H9 (cell line): ENCODE measurements around the gene NXPH4. TPM values are rescaled to one million over a fixed set of nuclear protein-coding genes. Genes with fewer than 3 reads are reported as not detected.

Source experiments
- DNase-seq: peaks from one replicate; pipeline ENCODE4 v3.0.0-alpha.2; 2017
- H2AFZ ChIP-seq: one replicate; pipeline ENCODE4 v1.6.1; 2013; ENCODE audit warnings: mild to moderate bottlenecking, low read length, control low read depth, moderate library complexity
- H2AK5ac ChIP-seq: 2 replicates; pipeline ENCODE4 v1.6.1; 2013; ENCODE audit warnings: low read length, control low read depth, mixed read lengths; ENCODE audit not compliant: insufficient read length
- H2BK120ac ChIP-seq: one replicate; pipeline ENCODE4 v1.6.1; 2013; ENCODE audit warnings: low read depth, mild to moderate bottlenecking, low read length, control low read depth, inconsistent platforms; ENCODE audit not compliant: poor library complexity, severe bottlenecking
- H2BK12ac ChIP-seq: 2 replicates; pipeline ENCODE4 v1.6.1; 2013; ENCODE audit warnings: low read length, control low read depth, mixed read lengths, low read depth; ENCODE audit not compliant: insufficient read length
- H2BK15ac ChIP-seq: 2 replicates; pipeline ENCODE4 v1.6.1; 2013; ENCODE audit warnings: low read depth, low read length, control low read depth
- H2BK20ac ChIP-seq: one replicate; pipeline ENCODE4 v1.6.1; 2013; ENCODE audit warnings: low read depth, mild to moderate bottlenecking, low read length, control low read depth, inconsistent platforms; ENCODE audit not compliant: poor library complexity, severe bottlenecking
- H2BK5ac ChIP-seq: 2 replicates; pipeline ENCODE4 v1.6.1; 2013; ENCODE audit warnings: low read length, control low read depth, mixed read lengths; ENCODE audit not compliant: insufficient read length
- H3K14ac ChIP-seq: 2 replicates; pipeline ENCODE4 v1.6.1; 2013; ENCODE audit warnings: low read length, control low read depth; ENCODE audit not compliant: insufficient read depth
- H3K18ac ChIP-seq: 2 replicates; pipeline ENCODE4 v1.6.1; 2013; ENCODE audit warnings: low read depth, mild to moderate bottlenecking, mixed read lengths, low read length, control low read depth; ENCODE audit not compliant: insufficient read length
- H3K23ac ChIP-seq: 2 replicates; pipeline ENCODE4 v1.6.1; 2013; ENCODE audit warnings: low read length, control low read depth, mixed read lengths, low read depth; ENCODE audit not compliant: insufficient read length
- H3K23me2 ChIP-seq: 2 replicates; pipeline ENCODE4 v1.6.1; 2013; ENCODE audit warnings: low read depth, mild to moderate bottlenecking, mixed read lengths, low read length, control low read depth; ENCODE audit not compliant: insufficient read length, poor library complexity, severe bottlenecking
- H3K27ac ChIP-seq: 2 replicates; pipeline ENCODE4 v1.5.1; 2013; ENCODE audit warnings: low read length, control low read depth, mixed read lengths, low read depth; ENCODE audit not compliant: insufficient read length
- H3K27me3 ChIP-seq: 2 replicates; pipeline ENCODE4 v1.6.1; 2013; ENCODE audit warnings: low read length, control low read depth, inconsistent platforms; ENCODE audit not compliant: insufficient read depth
- H3K4ac ChIP-seq: 2 replicates; pipeline ENCODE4 v1.6.1; 2013; ENCODE audit warnings: low read depth, mild to moderate bottlenecking, control low read depth, inconsistent platforms, low read length, moderate library complexity
- H3K4me1 ChIP-seq: 2 replicates; pipeline ENCODE4 v1.6.1; 2013; ENCODE audit warnings: low read length, control low read depth, inconsistent platforms; ENCODE audit not compliant: insufficient read depth
- H3K4me2 ChIP-seq: 2 replicates; pipeline ENCODE4 v1.6.1; 2013; ENCODE audit warnings: low read length, control low read depth, mixed read lengths; ENCODE audit not compliant: insufficient read length, insufficient read depth
- H3K56ac ChIP-seq: 2 replicates; pipeline ENCODE4 v1.6.1; 2013; ENCODE audit warnings: low read depth, mild to moderate bottlenecking, mixed read lengths, low read length, control low read depth; ENCODE audit not compliant: insufficient read length
- H3K79me1 ChIP-seq: 2 replicates; pipeline ENCODE4 v1.6.1; 2013; ENCODE audit warnings: low read depth, mild to moderate bottlenecking, moderate library complexity, low read length, control low read depth, inconsistent platforms; ENCODE audit not compliant: insufficient read depth, poor library complexity, severe bottlenecking
- H3K79me2 ChIP-seq: 2 replicates; pipeline ENCODE4 v1.6.1; 2013; ENCODE audit warnings: low read length, control low read depth, inconsistent platforms; ENCODE audit not compliant: insufficient read depth
- H3K9ac ChIP-seq: 2 replicates; pipeline ENCODE4 v1.6.1; 2013; ENCODE audit warnings: low read length, control low read depth, mixed read lengths; ENCODE audit not compliant: insufficient read length; ENCODE audit errors: extremely low read depth
- H3K9me3 ChIP-seq: one replicate; pipeline ENCODE4 v1.6.1; 2013; ENCODE audit warnings: low read depth, low read length, inconsistent platforms; ENCODE audit not compliant: control insufficient read depth
- H3T11ph ChIP-seq: one replicate; pipeline ENCODE4 v1.6.1; 2013; ENCODE audit warnings: mild to moderate bottlenecking, low read length, control low read depth, inconsistent platforms
- H4K20me1 ChIP-seq: one replicate; pipeline ENCODE4 v1.6.1; 2013; ENCODE audit not compliant: control insufficient read depth, insufficient read length, insufficient read depth
- H4K5ac ChIP-seq: 2 replicates; pipeline ENCODE4 v1.6.1; 2013; ENCODE audit warnings: low read depth, mild to moderate bottlenecking, mixed read lengths, low read length, control low read depth; ENCODE audit not compliant: insufficient read length
- H4K8ac ChIP-seq: replicated peaks from 2 replicates; pipeline ENCODE4 v1.6.1; 2013; ENCODE audit warnings: low read length, control low read depth, mixed read lengths, low read depth; ENCODE audit not compliant: insufficient read length
- H4K91ac ChIP-seq: 2 replicates; pipeline ENCODE4 v1.6.1; 2013; ENCODE audit warnings: low read depth, mild to moderate bottlenecking, moderate library complexity, mixed read lengths, low read length, control low read depth; ENCODE audit not compliant: insufficient read length
- H3K27ac Mint-ChIP-seq, 3 experiments: 2 replicates in 2 of 3; 3 replicates in 1 of 3; pipeline ENCODE4 v1.8.0; 2020 to 2021; ENCODE audit warnings: mixed read lengths in 3 of 3, mild to moderate bottlenecking in 1 of 3, moderate library complexity in 1 of 3
- H3K27me3 Mint-ChIP-seq: 2 replicates; pipeline ENCODE4 v1.8.0; 2021; ENCODE audit warnings: low read depth, mild to moderate bottlenecking, moderate library complexity, mixed read lengths
- H3K36me3 Mint-ChIP-seq, 3 experiments: 2 replicates in 2 of 3; 3 replicates in 1 of 3; pipeline ENCODE4 v1.8.0; 2020 to 2021; ENCODE audit warnings: low read depth in 3 of 3, mixed read lengths in 3 of 3; ENCODE audit not compliant: insufficient read depth in 1 of 3
- H3K4me1 Mint-ChIP-seq, 2 experiments: 2 replicates each; pipeline ENCODE4 v1.8.0; 2020; ENCODE audit warnings: mixed read lengths in 2 of 2
- H3K4me3 Mint-ChIP-seq, 2 experiments: 2 replicates in 1 of 2; 3 replicates in 1 of 2; pipeline ENCODE4 v1.8.0; 2020 to 2021; ENCODE audit warnings: mild to moderate bottlenecking in 2 of 2, mixed read lengths in 2 of 2, moderate library complexity in 1 of 2
- H3K9me3 Mint-ChIP-seq, 2 experiments: 2 replicates in 1 of 2; 3 replicates in 1 of 2; pipeline ENCODE4 v1.8.0; 2020; ENCODE audit warnings: mild to moderate bottlenecking in 2 of 2, mixed read lengths in 2 of 2, moderate library complexity in 1 of 2
- CTCF ChIP-seq: fragments of 200-600 bp; sonication (generic); conservative IDR thresholded peaks from 3 replicates; pipeline ENCODE4 v1.8.0; 2021; ENCODE audit warnings: antibody characterized with exemption, mild to moderate bottlenecking
- WGBS: extraction: QIAGEN DNeasy Blood & Tissue Kit; methylation state at CpG from one replicate; pipeline ENCODE4 v1.1.7; 2013; ENCODE audit warnings: missing lambda C conversion rate, low lambda C conversion rate, mixed read lengths; ENCODE audit not compliant: insufficient read length; ENCODE audit errors: extremely low coverage; 5-methylcytosine and 5-hydroxymethylcytosine counted together
- total RNA-seq: library from RNA; stranded (reverse); gene quantifications from 2 replicates; pipeline ENCODE4 v1.2.1, GENCODE V29; 2021

Gene NXPH4
- total RNA-seq, 1 experiment from 2014 or later, result 2.1 TPM

DNA sequence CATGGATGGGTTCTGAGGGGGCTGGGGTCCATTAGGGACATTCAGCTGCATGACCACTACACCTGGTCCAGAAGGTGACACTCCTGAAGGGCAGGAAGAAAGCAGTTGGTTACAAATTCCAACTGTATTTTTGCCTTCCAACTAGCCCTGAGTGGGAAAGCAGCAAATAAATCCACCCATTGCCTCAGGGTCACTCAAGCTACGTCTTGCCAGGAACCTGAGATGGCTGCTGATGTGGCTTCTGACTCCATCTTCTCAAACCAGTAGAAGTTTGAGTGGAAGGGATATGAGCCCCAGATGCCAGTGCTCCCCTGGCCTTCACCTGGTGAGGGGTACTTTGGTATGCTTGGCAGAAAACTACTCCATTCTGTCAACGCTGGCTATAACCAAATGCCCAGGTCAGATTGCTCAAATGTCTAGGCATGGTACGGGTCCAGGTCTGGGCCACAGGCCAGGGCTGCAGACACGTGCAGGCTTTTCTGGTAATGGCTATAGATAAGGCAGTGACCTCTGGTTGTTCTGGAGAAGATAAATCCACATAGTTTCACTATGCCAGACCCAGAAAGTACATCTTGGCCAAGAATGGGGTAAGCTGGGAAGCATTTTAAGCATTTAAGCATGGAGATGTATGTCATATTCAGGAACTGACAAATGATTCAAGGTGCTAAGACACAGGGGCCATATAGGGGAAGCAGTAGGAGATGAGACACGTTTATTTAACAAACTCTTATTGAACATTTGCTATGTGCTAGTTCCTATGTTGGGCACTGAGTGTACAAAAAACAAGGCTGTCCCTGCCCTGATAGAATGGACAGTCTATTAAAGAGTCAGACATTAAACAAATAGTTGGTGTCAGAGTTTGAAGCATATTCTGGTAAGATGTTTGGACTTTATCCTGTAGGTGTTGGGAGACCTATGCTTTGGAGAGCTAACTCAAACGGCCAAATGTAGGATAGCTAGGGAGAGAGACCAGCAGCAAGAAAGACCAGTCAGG lies 42.7 kb downstream of the NXPH4 start:
- H2BK120ac ChIP-seq, result no peak overlapping the region
- H3T11ph ChIP-seq, result no peak overlapping the region
- Mint-ChIP-seq H3K27ac (no peak overlapping the region), H3K36me3 (peaks cover 0 to 43% (median 24%) of the 10 kb centered on the region in 3 experiments; a peak in 6 of 7 replicates), H3K4me3 (no peak overlapping the region), H3K4me1 (peaks cover 12 to 23% of the 10 kb centered on the region in 2 experiments), H3K27me3 (no peaks in the 10 kb centered on the region), H3K9me3 (no peaks in the 10 kb centered on the region)
- H2AFZ ChIP-seq, result no peak overlapping the region
- no peak overlapping the region for H3K27ac ChIP-seq
- no peak overlapping the region for H2BK15ac ChIP-seq
- no peaks in the 10 kb centered on the region for H4K20me1 ChIP-seq
- H3K79me1 ChIP-seq, result no peaks in the 10 kb centered on the region
- no peak overlapping the region for H2AK5ac ChIP-seq
- H2BK12ac ChIP-seq, result no peak overlapping the region
- H2BK5ac ChIP-seq, result no peak overlapping the region
- no CpG with 5 or more reads among the region's 6 CpGs for WGBS
- no peaks in the 10 kb centered on the region for H3K9me3 ChIP-seq
- no peaks in the 10 kb centered on the region for H3K79me2 ChIP-seq
- H3K56ac ChIP-seq, result no peak overlapping the region
- H3K4ac ChIP-seq, result no peak overlapping the region
- no peak overlapping the region for H3K9ac ChIP-seq
- H3K27me3 ChIP-seq, result no peaks in the 10 kb centered on the region
- H3K23me2 ChIP-seq, result no peaks in the 10 kb centered on the region
- no peak overlapping the region for H3K18ac ChIP-seq
- no peak for DNase-seq
- H4K5ac ChIP-seq, result no peak overlapping the region
- H3K23ac ChIP-seq, result no peak overlapping the region
- H3K4me2 ChIP-seq, result no peak overlapping the region
- no peaks in the 10 kb centered on the region; the same call in 1 of the 2 replicates for H3K4me1 ChIP-seq
- TF ChIP-seq CTCF, result no peak
- H2BK20ac ChIP-seq, result no peak overlapping the region
- no peak overlapping the region for H4K91ac ChIP-seq
- no peak overlapping the region for H4K8ac ChIP-seq
- H3K14ac ChIP-seq, result no peak overlapping the region
